Middle frontal gyrus (tissue), 1 donor: ENCODE measurements around the gene CACNA2D4.

Experiments
- DNase-seq: peaks from one replicate; pipeline ENCODE4 v3.0.0-alpha.2; 2015; ENCODE audit warnings: low spot score; ENCODE audit errors: extremely low spot score

The CACNA2D4 gene

GRCh38 chr12:1744932-1745331 lies 173.5 kb downstream of the CACNA2D4 start:
- no peak for DNase-seq
